HepG2 (cell line): ENCODE data around the gene ID4. TPM values are rescaled to one million over a fixed set of nuclear protein-coding genes. Genes with fewer than 3 reads are reported as not detected.
A peak's percentile ranks its signal among the peaks of the same experiment; 100 is the strongest.

Source experiments
- CEBPZ ChIP-seq: IDR thresholded peaks from 2 replicates; pipeline ENCODE4 v1.6.1; 2012; ENCODE audit warnings: low read length, improper control_type of control experiment
- FOXK1 ChIP-seq: sonication (generic); formaldehyde crosslinking; IDR thresholded peaks from 2 replicates; pipeline ENCODE4 v1.4.0; 2020; ENCODE audit warnings: low read depth, missing genetic modification reagents, borderline replicate concordance
- HDAC1 ChIP-seq: sonication (generic); formaldehyde crosslinking; IDR thresholded peaks from 2 replicates; pipeline ENCODE4 v1.5.1; 2020; ENCODE audit warnings: mild to moderate bottlenecking, missing genetic modification reagents
- IRF2 ChIP-seq: IDR thresholded peaks from 2 replicates; pipeline ENCODE4 v1.6.1; 2018; ENCODE audit warnings: missing genetic modification reagents, missing compliant biosample characterization
- MEIS1 ChIP-seq: sonication (generic); formaldehyde crosslinking; IDR thresholded peaks from 2 replicates; pipeline ENCODE4 v1.9.0; 2021; ENCODE audit warnings: mild to moderate bottlenecking, missing genetic modification reagents, moderate library complexity, borderline replicate concordance
- PRDM15 ChIP-seq: sonication (generic); formaldehyde crosslinking; IDR thresholded peaks from 2 replicates; pipeline ENCODE4 v1.4.0; 2020; ENCODE audit warnings: missing genetic modification reagents
- RAD21 ChIP-seq: fragments of 450-650 bp; formaldehyde crosslinking; IDR thresholded peaks from 2 replicates; pipeline ENCODE4 v1.5.0; 2020; ENCODE audit warnings: mild to moderate bottlenecking
- TARDBP ChIP-seq: sonication (generic); formaldehyde crosslinking; IDR thresholded peaks from 2 replicates; pipeline ENCODE4 v1.8.0; 2022; ENCODE audit warnings: mild to moderate bottlenecking, missing genetic modification reagents
- TEAD2 ChIP-seq: sonication (generic); formaldehyde crosslinking; IDR thresholded peaks from 2 replicates; pipeline ENCODE4 v1.9.0; 2021; ENCODE audit warnings: missing genetic modification reagents
- ZBTB42 ChIP-seq: sonication (generic); formaldehyde crosslinking; IDR thresholded peaks from 2 replicates; pipeline ENCODE4 v1.5.0; 2020; ENCODE audit warnings: mild to moderate bottlenecking, missing genetic modification reagents
- ZNF589 ChIP-seq: sonication (generic); formaldehyde crosslinking; conservative IDR thresholded peaks from 2 replicates; pipeline ENCODE4 v1.8.0; 2022; ENCODE audit warnings: mild to moderate bottlenecking, moderate library complexity, missing genetic modification reagents
- ZNF749 ChIP-seq: sonication (generic); formaldehyde crosslinking; IDR thresholded peaks from 2 replicates; pipeline ENCODE4 v1.8.0; 2022; ENCODE audit warnings: mild to moderate bottlenecking, missing genetic modification reagents, moderate library complexity, borderline replicate concordance
- ZSCAN25 ChIP-seq: sonication (generic); formaldehyde crosslinking; IDR thresholded peaks from 2 replicates; pipeline ENCODE4 v1.8.0; 2022; ENCODE audit warnings: mild to moderate bottlenecking, missing genetic modification reagents
- polyA plus RNA-seq, 8 experiments: library from polyadenylated mRNA; depleted of rRNA in 3 of 8; stranded (reverse) in 7 of 8; unstranded in 1 of 8; fragments of >200 nt; fragmentation: Illumina TruSeq in 4 of 8; extraction: Trizol in 4 of 8; gene quantifications; 2 replicates each; pipeline versions ENCODE4 v1.2.1 to v1.2.3, GENCODE V29; 2011 to 2016; ENCODE audit warnings: low read depth in 4 of 8, missing spikeins in 1 of 8, mixed read lengths in 1 of 8; ENCODE audit not compliant: insufficient read depth in 1 of 8
- total RNA-seq, 5 experiments: library from RNA; depleted of rRNA; stranded (reverse); fragments of >200 nt; fragmentation: Illumina TruSeq; extraction: Trizol; gene quantifications; 2 replicates each; pipeline ENCODE4 v1.2.3, GENCODE V29; 2016; ENCODE audit warnings: low read depth in 1 of 5
- TF ChIP-seq, protein P1 (sequence below): sonication (generic); formaldehyde crosslinking; IDR thresholded peaks from 2 replicates; pipeline ENCODE4 v1.5.1; 2020; ENCODE audit warnings: mild to moderate bottlenecking, missing genetic modification reagents
- TF ChIP-seq, protein P2 (sequence below): sonication (generic); formaldehyde crosslinking; IDR thresholded peaks from 2 replicates; pipeline ENCODE4 v1.8.0; 2022; ENCODE audit warnings: missing genetic modification reagents, mild to moderate bottlenecking, inconsistent platforms, borderline replicate concordance

The ID4 gene
- total and polyA plus RNA-seq, 2 of the 13 experiments (the other 11 are each of a cell fraction or from before 2014, with no cell fraction given): 0.20 to 0.44 TPM

DNA sequence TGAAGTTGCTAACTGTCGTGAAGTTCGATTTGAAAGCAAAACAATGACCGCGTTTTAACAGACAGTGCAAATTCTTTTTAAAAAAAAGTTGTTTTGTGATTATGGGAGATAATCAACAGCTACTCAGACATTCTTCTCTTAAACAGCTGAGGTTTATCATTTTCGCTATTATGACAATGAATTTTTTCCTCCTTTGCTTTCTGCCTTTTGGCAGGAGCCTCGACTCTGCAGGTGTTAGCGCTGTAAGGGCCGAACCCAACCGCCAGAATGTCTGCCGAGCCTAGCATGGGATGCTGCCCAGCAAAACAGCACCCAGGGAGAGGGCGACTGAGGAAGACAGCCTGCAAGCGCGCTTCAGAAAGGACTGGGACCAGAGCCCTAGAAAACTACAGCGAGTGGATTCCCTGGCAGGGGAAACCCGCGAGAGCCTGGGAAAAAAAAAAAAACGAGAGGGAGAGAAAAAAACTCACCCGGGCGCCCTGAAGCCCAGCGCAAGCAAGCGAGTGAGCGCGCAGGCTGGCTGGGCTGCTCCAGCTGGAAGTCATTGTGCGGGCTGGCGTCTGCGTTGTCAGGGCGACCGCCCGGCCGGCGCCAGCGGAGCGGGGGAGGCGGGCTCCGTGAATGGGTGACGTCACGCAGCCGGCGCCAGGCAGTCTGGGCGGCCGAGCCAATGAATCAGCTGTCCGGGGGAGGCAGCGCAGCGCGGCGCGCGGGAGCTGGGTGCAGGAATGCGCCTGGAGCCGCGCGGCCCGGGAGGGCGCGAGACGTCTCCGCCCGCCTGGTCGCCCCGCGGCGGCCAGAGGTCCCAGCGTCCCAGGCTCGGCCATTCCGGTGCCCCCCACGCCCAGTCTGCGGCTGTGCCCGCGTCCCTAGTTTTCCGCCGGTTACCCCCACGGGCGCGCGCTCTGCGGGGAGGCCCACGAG, 32.7 kb upstream of the ID4 start (continued):
- TF ChIP-seq, protein P1, sequence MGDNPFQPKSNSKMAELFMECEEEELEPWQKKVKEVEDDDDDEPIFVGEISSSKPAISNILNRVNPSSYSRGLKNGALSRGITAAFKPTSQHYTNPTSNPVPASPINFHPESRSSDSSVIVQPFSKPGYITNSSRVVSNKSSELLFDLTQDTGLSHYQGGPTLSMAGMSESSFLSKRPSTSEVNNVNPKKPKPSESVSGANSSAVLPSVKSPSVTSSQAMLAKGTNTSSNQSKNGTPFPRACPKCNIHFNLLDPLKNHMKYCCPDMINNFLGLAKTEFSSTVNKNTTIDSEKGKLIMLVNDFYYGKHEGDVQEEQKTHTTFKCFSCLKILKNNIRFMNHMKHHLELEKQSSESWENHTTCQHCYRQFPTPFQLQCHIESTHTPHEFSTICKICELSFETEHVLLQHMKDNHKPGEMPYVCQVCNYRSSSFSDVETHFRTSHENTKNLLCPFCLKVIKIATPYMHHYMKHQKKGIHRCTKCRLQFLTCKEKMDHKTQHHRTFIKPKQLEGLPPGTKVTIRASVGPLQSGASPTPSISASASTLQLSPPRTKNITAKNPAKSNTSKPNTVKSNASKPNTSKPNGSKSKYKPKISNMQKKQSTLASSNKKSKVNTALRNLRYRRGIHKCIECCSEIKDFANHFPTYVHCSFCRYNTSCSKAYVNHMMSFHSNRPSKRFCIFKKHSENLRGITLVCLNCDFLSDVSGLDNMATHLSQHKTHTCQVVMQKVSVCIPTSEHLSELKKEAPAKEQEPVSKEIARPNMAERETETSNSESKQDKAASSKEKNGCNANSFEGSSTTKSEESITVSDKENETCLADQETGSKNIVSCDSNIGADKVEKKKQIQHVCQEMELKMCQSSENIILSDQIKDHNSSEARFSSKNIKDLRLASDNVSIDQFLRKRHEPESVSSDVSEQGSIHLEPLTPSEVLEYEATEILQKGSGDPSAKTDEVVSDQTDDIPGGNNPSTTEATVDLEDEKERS (CRISPR knock-in tag): no peak
- 0 out of 2 replicates have a peak, but pooled peaks have one; percentile 59 for TF ChIP-seq MEIS1 (CRISPR knock-in tag)
- TF ChIP-seq ZNF589 (CRISPR knock-in tag): no peak
- TF ChIP-seq ZBTB42 (CRISPR knock-in tag): no peak
- peak; percentile 78 for TF ChIP-seq RAD21 (CRISPR knock-in tag)
- no peak for TF ChIP-seq ZSCAN25
- TF ChIP-seq, protein P2, sequence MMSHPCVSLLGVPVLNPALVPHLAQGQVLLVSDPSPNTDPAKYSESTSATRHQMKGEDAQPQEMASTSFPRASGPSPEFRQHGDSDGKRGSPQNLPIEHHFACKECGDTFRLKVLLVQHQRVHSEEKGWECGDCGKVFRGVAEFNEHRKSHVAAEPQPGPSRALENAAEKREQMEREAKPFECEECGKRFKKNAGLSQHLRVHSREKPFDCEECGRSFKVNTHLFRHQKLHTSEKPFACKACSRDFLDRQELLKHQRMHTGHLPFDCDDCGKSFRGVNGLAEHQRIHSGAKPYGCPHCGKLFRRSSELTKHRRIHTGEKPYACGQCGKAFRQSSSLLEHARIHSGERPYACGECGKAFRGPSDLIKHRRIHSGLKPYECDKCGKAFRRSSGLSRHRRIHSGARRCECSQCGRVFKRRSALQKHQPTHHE (CRISPR knock-in tag): no peak; the same call in 1 of the 2 replicates
- TF ChIP-seq IRF2 (CRISPR knock-in tag): peak; percentile 65; the same call in 1 of the 2 replicates
- peak; percentile 54 for TF ChIP-seq FOXK1 (CRISPR knock-in tag)
- TF ChIP-seq CEBPZ: no peak
- peak; percentile 40; the same call in 1 of the 2 replicates for TF ChIP-seq PRDM15 (CRISPR knock-in tag)
- no peak for TF ChIP-seq TEAD2
- TF ChIP-seq ZNF749: peak; percentile 89; the same call in 1 of the 2 replicates
- TF ChIP-seq HDAC1: peak; percentile 99
- TF ChIP-seq TARDBP (CRISPR knock-in tag): peak; percentile 60; the same call in 1 of the 2 replicates
